Ishikawa (cell line): ENCODE measurements around the gene DNAH2.

Experiments
- CEBPB ChIP-seq: IDR thresholded peaks from 2 replicates; pipeline ENCODE4 v1.6.1; 2012
- CREB1 ChIP-seq: IDR thresholded peaks from 2 replicates; pipeline ENCODE4 v1.6.1; 2012; ENCODE audit warnings: low read depth
- EGR1 ChIP-seq: IDR thresholded peaks from 2 replicates; pipeline ENCODE4 v1.6.1; 2012
- EP300 ChIP-seq: IDR thresholded peaks from 2 replicates; pipeline ENCODE4 v1.6.1; 2012; ENCODE audit warnings: borderline replicate concordance
- FOXM1 ChIP-seq: IDR thresholded peaks from 2 replicates; pipeline ENCODE4 v1.6.1; 2012; ENCODE audit warnings: low read depth, borderline replicate concordance
- NFIC ChIP-seq: IDR thresholded peaks from 2 replicates; pipeline ENCODE4 v1.6.1; 2012
- RAD21 ChIP-seq: IDR thresholded peaks from 2 replicates; pipeline ENCODE4 v1.6.1; 2012; ENCODE audit warnings: low read depth
- TAF1 ChIP-seq: IDR thresholded peaks from 2 replicates; pipeline ENCODE4 v1.6.1; 2012; ENCODE audit warnings: low read depth, mild to moderate bottlenecking
- TCF12 ChIP-seq: IDR thresholded peaks from 2 replicates; pipeline ENCODE4 v1.6.1; 2012; ENCODE audit warnings: low read depth
- TEAD4 ChIP-seq: IDR thresholded peaks from 2 replicates; pipeline ENCODE4 v1.6.1; 2012
- YY1 ChIP-seq: IDR thresholded peaks from 2 replicates; pipeline ENCODE4 v1.6.1; 2012; ENCODE audit warnings: low read depth
- ZBTB7A ChIP-seq: IDR thresholded peaks from 2 replicates; pipeline ENCODE4 v1.6.1; 2012; ENCODE audit warnings: low read depth
- TF ChIP-seq, protein P1 (sequence below): IDR thresholded peaks from 2 replicates; pipeline ENCODE4 v1.6.1; 2012
- TF ChIP-seq, protein P2 (sequence below): IDR thresholded peaks from 2 replicates; pipeline ENCODE4 v1.6.1; 2012
- TF ChIP-seq, protein P3 (sequence below): IDR thresholded peaks from 2 replicates; pipeline ENCODE4 v1.6.1; 2012; ENCODE audit warnings: low read depth, mild to moderate bottlenecking

DNAH2 gene

DNA sequence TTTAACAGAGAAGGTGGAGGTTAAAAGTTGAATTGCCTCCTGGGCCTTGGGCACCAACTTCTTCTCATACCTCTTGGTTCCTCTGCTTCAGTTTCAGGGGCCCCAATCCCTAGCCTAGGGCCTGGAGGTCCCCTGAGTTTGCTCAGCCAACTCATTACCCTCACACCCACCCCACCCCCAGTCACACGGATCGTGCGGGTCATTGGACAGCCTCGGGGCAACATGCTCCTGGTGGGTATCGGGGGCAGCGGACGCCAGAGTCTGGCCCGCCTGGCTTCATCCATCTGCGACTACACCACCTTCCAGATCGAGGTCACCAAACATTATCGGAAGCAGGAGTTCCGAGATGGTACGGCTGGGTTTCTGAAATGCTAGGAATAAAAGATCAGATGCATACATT is 80.4 kb downstream of the DNAH2 start:
- TF ChIP-seq NFIC (no peak), FOXM1 (no peak), TEAD4 (no peak), CREB1 (no peak), RAD21 (no peak), TAF1 (no peak)
- TF ChIP-seq, protein P1, sequence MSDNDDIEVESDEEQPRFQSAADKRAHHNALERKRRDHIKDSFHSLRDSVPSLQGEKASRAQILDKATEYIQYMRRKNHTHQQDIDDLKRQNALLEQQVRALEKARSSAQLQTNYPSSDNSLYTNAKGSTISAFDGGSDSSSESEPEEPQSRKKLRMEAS, result no peak

DNA sequence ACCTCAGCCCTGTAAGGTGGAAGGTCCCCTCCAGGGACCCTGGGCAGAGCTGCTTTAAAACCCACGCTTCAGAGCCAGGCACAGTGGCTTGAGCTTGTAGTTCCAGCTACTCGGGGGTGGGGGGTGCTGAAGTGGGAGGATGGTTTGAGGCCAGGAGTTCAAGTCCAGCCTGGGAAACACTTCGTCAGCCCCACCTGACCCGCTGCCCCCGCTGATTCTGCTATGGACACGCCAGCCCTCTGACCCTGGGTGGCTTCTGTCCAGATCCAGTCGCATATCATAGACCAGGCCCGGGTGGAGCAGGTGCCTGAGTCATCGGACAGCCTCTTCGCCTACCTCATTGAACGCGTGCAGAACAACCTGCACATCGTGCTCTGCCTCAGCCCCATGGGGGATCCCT is 81.3 kb downstream of the DNAH2 start:
- no peak for TF ChIP-seq NFIC
- TF ChIP-seq FOXM1, result no peak
- no peak for TF ChIP-seq YY1
- TF ChIP-seq TCF12, result no peak
- no peak for TF ChIP-seq EGR1
- TF ChIP-seq, protein P2, sequence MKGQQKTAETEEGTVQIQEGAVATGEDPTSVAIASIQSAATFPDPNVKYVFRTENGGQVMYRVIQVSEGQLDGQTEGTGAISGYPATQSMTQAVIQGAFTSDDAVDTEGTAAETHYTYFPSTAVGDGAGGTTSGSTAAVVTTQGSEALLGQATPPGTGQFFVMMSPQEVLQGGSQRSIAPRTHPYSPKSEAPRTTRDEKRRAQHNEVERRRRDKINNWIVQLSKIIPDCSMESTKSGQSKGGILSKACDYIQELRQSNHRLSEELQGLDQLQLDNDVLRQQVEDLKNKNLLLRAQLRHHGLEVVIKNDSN, result no peak

DNA sequence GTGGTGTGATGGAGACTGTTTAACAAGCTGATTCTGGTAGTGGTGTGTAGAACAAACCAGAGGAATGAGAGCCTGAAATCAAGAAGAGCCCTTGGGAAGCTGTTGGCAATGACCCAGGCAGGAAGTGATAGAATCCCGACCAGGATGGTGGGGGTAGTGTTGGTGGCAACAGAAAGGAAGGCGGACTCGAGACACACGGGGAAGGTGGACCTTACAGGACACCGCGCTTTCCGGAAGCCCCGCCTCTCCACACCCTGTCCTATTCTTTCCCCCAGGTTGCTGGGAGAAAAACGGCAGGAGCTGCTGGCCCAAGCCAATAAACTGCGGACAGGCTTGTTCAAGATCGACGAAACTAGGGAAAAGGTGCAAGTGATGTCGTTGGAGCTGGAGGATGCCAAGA is 86.4 kb downstream of the DNAH2 start:
- TF ChIP-seq YY1 (no peak), CEBPB (no peak), CREB1 (no peak), ZBTB7A (no peak), EGR1 (no peak), EP300 (no peak), TAF1 (no peak), TCF12 (no peak), TEAD4 (no peak), RAD21 (no peak), NFIC (no peak)
- TF ChIP-seq, protein P1, result no peak
- TF ChIP-seq, protein P2, result no peak

DNA sequence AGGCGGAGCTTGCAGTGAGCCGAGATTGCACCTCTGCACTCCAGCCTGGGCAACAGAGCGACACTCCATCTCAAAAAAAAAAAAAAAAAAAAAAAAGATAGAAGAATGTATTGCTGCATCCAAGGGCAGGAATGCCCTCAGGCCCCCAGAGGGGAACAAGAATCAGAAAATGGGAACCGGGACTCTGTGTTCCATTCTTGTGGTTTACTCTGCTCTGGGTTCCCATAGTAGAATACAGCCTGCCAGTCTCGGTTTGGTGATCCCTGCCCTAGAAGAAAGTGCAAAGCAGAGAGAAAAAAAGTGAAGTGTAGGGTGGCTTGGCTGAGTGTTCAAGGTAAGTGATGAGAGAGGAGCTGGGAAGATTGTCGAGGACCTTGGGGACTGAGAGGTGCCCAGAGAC is 89.0 kb downstream of the DNAH2 start:
- no peak for TF ChIP-seq RAD21

DNA sequence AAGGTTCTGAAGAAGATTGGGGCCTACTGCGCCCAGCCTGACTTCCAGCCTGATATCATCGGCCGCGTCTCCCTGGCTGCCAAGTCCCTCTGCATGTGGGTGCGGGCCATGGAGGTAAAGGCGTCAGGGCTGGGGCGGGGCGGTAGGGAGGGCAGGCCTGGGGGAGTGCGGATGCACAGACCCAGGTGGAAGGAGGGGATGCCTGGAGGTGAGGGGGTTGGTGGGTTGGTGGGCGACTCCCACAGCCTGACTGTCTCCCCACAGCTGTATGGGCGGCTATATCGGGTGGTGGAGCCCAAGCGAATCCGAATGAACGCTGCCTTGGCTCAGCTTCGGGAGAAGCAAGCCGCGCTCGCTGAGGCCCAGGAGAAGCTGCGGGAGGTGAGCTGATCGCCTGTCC is 89.7 kb downstream of the DNAH2 start:
- TF ChIP-seq TAF1 (no peak), EP300 (no peak), CREB1 (no peak), FOXM1 (no peak)
- TF ChIP-seq, protein P3, sequence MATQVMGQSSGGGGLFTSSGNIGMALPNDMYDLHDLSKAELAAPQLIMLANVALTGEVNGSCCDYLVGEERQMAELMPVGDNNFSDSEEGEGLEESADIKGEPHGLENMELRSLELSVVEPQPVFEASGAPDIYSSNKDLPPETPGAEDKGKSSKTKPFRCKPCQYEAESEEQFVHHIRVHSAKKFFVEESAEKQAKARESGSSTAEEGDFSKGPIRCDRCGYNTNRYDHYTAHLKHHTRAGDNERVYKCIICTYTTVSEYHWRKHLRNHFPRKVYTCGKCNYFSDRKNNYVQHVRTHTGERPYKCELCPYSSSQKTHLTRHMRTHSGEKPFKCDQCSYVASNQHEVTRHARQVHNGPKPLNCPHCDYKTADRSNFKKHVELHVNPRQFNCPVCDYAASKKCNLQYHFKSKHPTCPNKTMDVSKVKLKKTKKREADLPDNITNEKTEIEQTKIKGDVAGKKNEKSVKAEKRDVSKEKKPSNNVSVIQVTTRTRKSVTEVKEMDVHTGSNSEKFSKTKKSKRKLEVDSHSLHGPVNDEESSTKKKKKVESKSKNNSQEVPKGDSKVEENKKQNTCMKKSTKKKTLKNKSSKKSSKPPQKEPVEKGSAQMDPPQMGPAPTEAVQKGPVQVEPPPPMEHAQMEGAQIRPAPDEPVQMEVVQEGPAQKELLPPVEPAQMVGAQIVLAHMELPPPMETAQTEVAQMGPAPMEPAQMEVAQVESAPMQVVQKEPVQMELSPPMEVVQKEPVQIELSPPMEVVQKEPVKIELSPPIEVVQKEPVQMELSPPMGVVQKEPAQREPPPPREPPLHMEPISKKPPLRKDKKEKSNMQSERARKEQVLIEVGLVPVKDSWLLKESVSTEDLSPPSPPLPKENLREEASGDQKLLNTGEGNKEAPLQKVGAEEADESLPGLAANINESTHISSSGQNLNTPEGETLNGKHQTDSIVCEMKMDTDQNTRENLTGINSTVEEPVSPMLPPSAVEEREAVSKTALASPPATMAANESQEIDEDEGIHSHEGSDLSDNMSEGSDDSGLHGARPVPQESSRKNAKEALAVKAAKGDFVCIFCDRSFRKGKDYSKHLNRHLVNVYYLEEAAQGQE, result no peak

GRCh38 chr17:7809086-7809790 is 91.7 kb downstream of the DNAH2 start:
- TF ChIP-seq CREB1, result no peak
- TF ChIP-seq ZBTB7A, result no peak
- TF ChIP-seq TAF1, result no peak
- no peak for TF ChIP-seq EGR1
- TF ChIP-seq TCF12, result no peak
- TF ChIP-seq RAD21, result no peak
- no peak for TF ChIP-seq NFIC
- TF ChIP-seq TEAD4, result no peak

- TF ChIP-seq EP300 (no peak), FOXM1 (no peak), TEAD4 (no peak), RAD21 (no peak), CEBPB (no peak), EGR1 (no peak), TCF12 (no peak), NFIC (no peak), ZBTB7A (no peak)
- TF ChIP-seq, protein P1, result no peak
- TF ChIP-seq, protein P3, result no peak
Measured at GRCh38 chr17:7811251-7811650, 93.7 kb downstream of the DNAH2 start.
